IMR-90 (cell line): Measurements from ENCODE around the gene IFT25. TPM values are rescaled to one million over a fixed set of nuclear protein-coding genes. Genes with fewer than 3 reads are reported as not detected.

Source experiments
- ATAC-seq: fragments of 200-7000 bp; cut with Tn5 transposase; 2 replicates; pipeline ENCODE4 v1.9.1; 2020; ENCODE audit warnings: low read depth, mild to moderate bottlenecking, moderate library complexity
- BruUV-seq: library from RNA; stranded (reverse); fragments of 400-500 nt; replicated peaks from 2 replicates; lab custom pipeline; 2021; lab: Mats Ljungman, UMichigan
- CTCF ChIA-PET: fragments of 300-600 bp; formaldehyde crosslinking; extraction: SDS; loops from one replicate; lab custom pipeline; 2021; ENCODE audit warnings: antibody characterized with exemption; lab: Yijun Ruan, JAX
- POLR2A ChIA-PET: fragments of 300-600 bp; sonication (Branson Sonifier 250); formaldehyde crosslinking; loops from one replicate; lab custom pipeline; 2022; ENCODE audit warnings: antibody characterized with exemption; ENCODE audit not compliant: unreplicated experiment; lab: Charles Lee
- DNase-seq: peaks from one replicate; pipeline ENCODE4 v3.0.0; 2013
- H2AFZ ChIP-seq: replicated peaks from 2 replicates; pipeline ENCODE3; 2013; ENCODE audit warnings: low read length, mild to moderate bottlenecking; ENCODE audit not compliant: poor library complexity
- H2AK5ac ChIP-seq: 2 replicates; pipeline ENCODE4 v1.6.1; 2013; ENCODE audit warnings: low read depth, low read length, inconsistent platforms
- H2AK9ac ChIP-seq: replicated peaks from 2 replicates; pipeline ENCODE3; 2013; ENCODE audit warnings: mild to moderate bottlenecking, low read depth, low read length, moderate library complexity; ENCODE audit not compliant: poor library complexity
- H2BK120ac ChIP-seq: 2 replicates; pipeline ENCODE4 v1.6.1; 2013; ENCODE audit warnings: low read depth, low read length, inconsistent platforms
- H2BK15ac ChIP-seq: 3 replicates; pipeline ENCODE4 v1.6.1; 2013; ENCODE audit warnings: low read depth, low read length, inconsistent platforms
- H2BK20ac ChIP-seq: 2 replicates; pipeline ENCODE4 v1.6.1; 2013; ENCODE audit warnings: low read depth, mild to moderate bottlenecking, inconsistent platforms, low read length, moderate library complexity
- H2BK5ac ChIP-seq: 2 replicates; pipeline ENCODE4 v1.6.1; 2013; ENCODE audit warnings: mild to moderate bottlenecking, low read depth, low read length, inconsistent platforms; ENCODE audit not compliant: poor library complexity, severe bottlenecking
- H3K14ac ChIP-seq: replicated peaks from 2 replicates; pipeline ENCODE4 v1.6.1; 2013; ENCODE audit warnings: low read depth, low read length, inconsistent platforms
- H3K18ac ChIP-seq: 2 replicates; pipeline ENCODE4 v1.6.1; 2013; ENCODE audit warnings: low read depth, low read length, control low read depth
- H3K23ac ChIP-seq: 2 replicates; pipeline ENCODE4 v1.6.1; 2013; ENCODE audit warnings: low read depth, low read length, inconsistent platforms
- H3K27ac ChIP-seq: 2 replicates; pipeline ENCODE4 v1.5.1; 2013; ENCODE audit warnings: mild to moderate bottlenecking, control low read depth, low read length; ENCODE audit not compliant: insufficient read depth
- H3K27me3 ChIP-seq: 2 replicates; pipeline ENCODE4 v1.6.1; 2013; ENCODE audit warnings: low read length; ENCODE audit not compliant: control insufficient read depth, insufficient read depth
- H3K36me3 ChIP-seq: 2 replicates; pipeline ENCODE4 v1.6.1; 2013; ENCODE audit warnings: low read length, mixed read lengths; ENCODE audit not compliant: control insufficient read depth, insufficient read depth
- H3K4ac ChIP-seq: 2 replicates; pipeline ENCODE4 v1.6.1; 2013; ENCODE audit warnings: low read depth, low read length, inconsistent platforms
- H3K4me1 ChIP-seq: 2 replicates; pipeline ENCODE4 v1.6.1; 2013; ENCODE audit warnings: low read length, mixed read lengths; ENCODE audit not compliant: control insufficient read depth, insufficient read depth
- H3K4me2 ChIP-seq: 2 replicates; pipeline ENCODE4 v1.6.1; 2013; ENCODE audit warnings: low read depth, mild to moderate bottlenecking, control low read depth, low read length, moderate library complexity
- H3K4me3 ChIP-seq: 2 replicates; pipeline ENCODE4 v1.5.1; 2013; ENCODE audit warnings: low read depth, mild to moderate bottlenecking, control low read depth, low read length, moderate library complexity; ENCODE audit not compliant: insufficient read depth
- H3K56ac ChIP-seq: 2 replicates; pipeline ENCODE4 v1.6.1; 2013; ENCODE audit warnings: low read length, inconsistent platforms; ENCODE audit not compliant: insufficient read depth; ENCODE audit errors: extremely low read depth
- H3K79me1 ChIP-seq, 2 experiments: 2 replicates each; pipeline ENCODE4 v1.6.1; 2013; ENCODE audit warnings: low read length in 2 of 2, inconsistent platforms in 1 of 2, low read depth in 1 of 2
- H3K9ac ChIP-seq: 2 replicates; pipeline ENCODE4 v1.6.1; 2013; ENCODE audit warnings: low read depth, low read length, control low read depth
- H3K9me1 ChIP-seq: 2 replicates; pipeline ENCODE4 v1.6.1; 2013; ENCODE audit warnings: low read length, inconsistent platforms; ENCODE audit not compliant: insufficient read depth
- H3K9me3 ChIP-seq: 2 replicates; pipeline ENCODE4 v1.6.1; 2013; ENCODE audit warnings: low read length; ENCODE audit not compliant: control insufficient read depth, insufficient read depth
- H4K20me1 ChIP-seq: 2 replicates; pipeline ENCODE4 v1.6.1; 2013; ENCODE audit warnings: low read length, inconsistent platforms; ENCODE audit not compliant: insufficient read depth
- H4K5ac ChIP-seq: 2 replicates; pipeline ENCODE4 v1.6.1; 2013; ENCODE audit warnings: mild to moderate bottlenecking, low read depth, low read length, control low read depth
- H4K8ac ChIP-seq, 2 experiments: 2 replicates each; pipeline ENCODE4 v1.6.1; 2013; ENCODE audit warnings: low read depth in 2 of 2, low read length in 2 of 2, control low read depth in 1 of 2, inconsistent platforms in 1 of 2
- H4K91ac ChIP-seq: 2 replicates; pipeline ENCODE4 v1.6.1; 2013; ENCODE audit warnings: low read depth, low read length, inconsistent platforms; ENCODE audit not compliant: insufficient read depth
- CHD1 ChIP-seq: IDR thresholded peaks from 2 replicates; pipeline ENCODE4 v1.6.1; 2012; ENCODE audit warnings: low read depth, low read length, improper control_type of control experiment
- MXI1 ChIP-seq: IDR thresholded peaks from 2 replicates; pipeline ENCODE4 v1.6.1; 2012; ENCODE audit warnings: low read depth, mild to moderate bottlenecking, low read length, moderate library complexity, borderline replicate concordance
- RCOR1 ChIP-seq: IDR thresholded peaks from 2 replicates; pipeline ENCODE4 v1.6.1; 2012; ENCODE audit warnings: mild to moderate bottlenecking, low read length, improper control_type of control experiment; ENCODE audit not compliant: insufficient replicate concordance
- RFX5 ChIP-seq: IDR thresholded peaks from 2 replicates; pipeline ENCODE4 v1.8.0; 2012; ENCODE audit warnings: low read depth, mild to moderate bottlenecking, low read length, moderate library complexity
- SMC3 ChIP-seq: fragments of 150-350 bp; IDR thresholded peaks from 2 replicates; pipeline ENCODE4 v1.6.1; 2016; ENCODE audit warnings: low read depth, mild to moderate bottlenecking, antibody characterized with exemption, low read length, moderate library complexity
- WGBS, 2 experiments: methylation state at CpG; one replicate each; pipeline versions ENCODE4 v1.1.5 to v1.1.7; 2013; ENCODE audit warnings: missing lambda C conversion rate in 2 of 2; ENCODE audit not compliant: insufficient read length in 1 of 2; ENCODE audit errors: extremely low coverage in 2 of 2; 5-methylcytosine and 5-hydroxymethylcytosine counted together
- dilution Hi-C: fragments of 300-500 bp; cut with HindIII; formaldehyde crosslinking; loops from one replicate; pipeline ENCODE4 v1.14.3; 2018; ENCODE audit warnings: low sequenced_read_pairs; ENCODE audit not compliant: unreplicated experiment
- in situ Hi-C: fragments of 300-500 bp; cut with MboI; formaldehyde crosslinking; loops from 3 replicates; pipeline ENCODE4 v1.14.3; 2019; ENCODE audit warnings: low sequenced_read_pairs, inconsistent platforms, mixed read lengths
- intact Hi-C: fragments of 100-400 bp; cut with micrococcal nuclease; formaldehyde crosslinking; loops from 2 replicates; pipeline ENCODE4 v1.10.0; 2022
- polyA plus RNA-seq, 3 experiments: library from polyadenylated mRNA; depleted of rRNA; stranded (reverse); fragments of >200 nt; gene quantifications; 2 replicates each; pipeline ENCODE4 v1.2.3, GENCODE V29; 2012; ENCODE audit warnings: low replicate concordance in 1 of 3
- total RNA-seq: library from RNA; depleted of rRNA; stranded (reverse); fragments of >200 nt; gene quantifications from 2 replicates; pipeline ENCODE4 v1.2.3, GENCODE V29; 2012; rRNA removed
- TF ChIP-seq, protein P1 (sequence below): fragments of 150-350 bp; IDR thresholded peaks from 2 replicates; pipeline ENCODE4 v1.6.1; 2017; ENCODE audit warnings: mild to moderate bottlenecking, antibody characterized with exemption, low read length, low read depth

The IFT25 gene
- total and polyA plus RNA-seq, 2 of the 4 experiments (the other 2 are of a cell fraction) = 9.1 to 38.0 TPM

DNA sequence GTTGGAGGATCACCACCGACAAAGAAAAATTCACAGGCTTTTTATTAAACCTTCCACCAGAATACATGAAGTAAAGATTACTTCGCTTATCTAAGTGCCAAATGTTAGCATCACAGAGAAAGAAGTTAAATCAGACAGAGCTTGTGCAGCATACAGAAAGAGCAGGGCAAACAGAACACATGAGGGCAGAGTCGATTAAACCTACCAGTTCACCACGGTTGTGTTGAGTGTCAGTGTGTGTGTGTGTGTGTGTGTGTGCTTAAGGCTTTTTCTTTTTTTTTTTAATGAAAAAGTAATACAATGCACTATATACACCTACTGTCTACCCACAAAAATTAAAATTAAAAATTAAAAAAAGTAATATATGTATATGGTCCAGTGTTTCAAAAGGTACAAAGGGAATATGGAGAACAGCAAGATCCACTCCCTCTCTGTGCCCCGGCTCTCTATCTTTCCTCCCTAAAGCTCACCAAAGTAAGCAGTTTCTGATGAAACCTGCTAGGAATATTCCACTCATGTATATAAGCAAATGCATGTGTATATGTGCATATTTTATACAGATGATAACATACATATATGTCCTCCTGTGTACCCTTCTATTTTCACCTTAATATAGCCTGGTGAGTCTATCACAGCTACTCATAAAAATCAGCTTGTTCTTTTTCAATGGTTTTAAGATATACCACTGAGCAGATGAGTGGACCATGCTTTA lies 73.6 kb downstream of the IFT25 start:
- Histone ChIP-seq H4K5ac (no peak overlapping the region), H4K8ac (no peak overlapping the region), H3K4me3 (no peak overlapping the region), H3K9me3 (no peaks in the 10 kb centered on the region), H3K4me1 (0 out of 2 replicates have a peak, but pooled peaks cover 2% of the 10 kb centered on the region), H3K79me1 (no peaks in the 10 kb centered on the region), H2AK9ac (no peak overlapping the region), H2BK120ac (no peak overlapping the region), H3K56ac (no peak overlapping the region), H4K91ac (no peak overlapping the region), H2AK5ac (no peak overlapping the region), H3K27ac (no peak overlapping the region), H3K18ac (no peak overlapping the region), H3K14ac (no peak overlapping the region), H3K23ac (no peak overlapping the region), H3K36me3 (peaks cover 13% of the 10 kb centered on the region), H4K20me1 (no peaks in the 10 kb centered on the region), H3K4ac (no peak overlapping the region), H2BK20ac (no peak overlapping the region), H2AFZ (no peak overlapping the region), H2BK5ac (no peak overlapping the region), H3K9ac (no peak overlapping the region), H3K4me2 (no peak overlapping the region), H3K9me1 (no peaks in the 10 kb centered on the region), H3K27me3 (no peaks in the 10 kb centered on the region), H2BK15ac (no peak overlapping the region)
- ATAC-seq (no peak), DNase-seq (no peak)
- ChIA-PET POLR2A (interaction anchor here (0.6 kb wide), 1 partner anchor 16 kb away, joined by 3 read pairs; no protein-coding TSS in a partner anchor), CTCF (interaction anchor here (1.3 kb wide), 1 partner anchor 78 kb away, joined by 3 read pairs; no protein-coding TSS in a partner anchor)
- no TSS peak for BruUV-seq
- dilution Hi-C loops = no loop called here
- intact Hi-C loops = no loop called here
- in situ Hi-C loops = loop anchor here (25.0 kb wide), 4 partner anchors 190 to 915 kb away; partner anchors contain the start of genes CYB5RL, MRPL37, TCEANC2 and TMEM59
- WGBS, 2 experiments = 60% methylated on average over 1 of the region's 5 CpGs; no CpG with 5 or more reads in 1 of the 2 experiments
- TF ChIP-seq CHD1 (no peak), RFX5 (no peak), RCOR1 (no peak), SMC3 (no peak), MXI1 (no peak)
- TF ChIP-seq, protein P1, sequence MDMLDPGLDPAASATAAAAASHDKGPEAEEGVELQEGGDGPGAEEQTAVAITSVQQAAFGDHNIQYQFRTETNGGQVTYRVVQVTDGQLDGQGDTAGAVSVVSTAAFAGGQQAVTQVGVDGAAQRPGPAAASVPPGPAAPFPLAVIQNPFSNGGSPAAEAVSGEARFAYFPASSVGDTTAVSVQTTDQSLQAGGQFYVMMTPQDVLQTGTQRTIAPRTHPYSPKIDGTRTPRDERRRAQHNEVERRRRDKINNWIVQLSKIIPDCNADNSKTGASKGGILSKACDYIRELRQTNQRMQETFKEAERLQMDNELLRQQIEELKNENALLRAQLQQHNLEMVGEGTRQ = no peak

Other genes with a start within 250 kb of the IFT25 start
- gene GLIS1, start 206.5 kb downstream of the IFT25 start, total RNA-seq = 0.18 and 0.28 TPM in 2 replicates
- 2.3 and 3.5 TPM in 2 replicates for gene GLIS1, start 206.5 kb downstream of the IFT25 start, polyA plus RNA-seq (2012; rRNA removed)
- gene NDC1, start 107.4 kb downstream of the IFT25 start, total RNA-seq = 33.9 and 45.3 TPM in 2 replicates
- 9.6 and 11.8 TPM in 2 replicates for gene NDC1, start 107.4 kb downstream of the IFT25 start, polyA plus RNA-seq (2012; rRNA removed)
- gene YIPF1, start 55.9 kb downstream of the IFT25 start, total RNA-seq = 28.9 and 35.3 TPM in 2 replicates
- 22.2 and 23.7 TPM in 2 replicates for gene YIPF1, start 55.9 kb downstream of the IFT25 start, polyA plus RNA-seq (2012; rRNA removed)
- not detected in 2 replicates for gene DIO1, start 51.5 kb downstream of the IFT25 start, total RNA-seq
- not detected in 2 replicates for gene DIO1, start 51.5 kb downstream of the IFT25 start, polyA plus RNA-seq (2012; rRNA removed)
- 33.3 and 47.5 TPM in 2 replicates for gene LRRC42, start 651 bp upstream of the IFT25 start, total RNA-seq
- gene LRRC42, start 651 bp upstream of the IFT25 start, polyA plus RNA-seq (2012; rRNA removed) = 38.6 and 39.9 TPM in 2 replicates
- not detected in 2 replicates for gene LDLRAD1, start 72.5 kb upstream of the IFT25 start, total RNA-seq
- gene LDLRAD1, start 72.5 kb upstream of the IFT25 start, polyA plus RNA-seq (2012; rRNA removed) = not detected in 2 replicates
- gene TMEM59, start 107.5 kb upstream of the IFT25 start, total RNA-seq = 199 and 241 TPM in 2 replicates
- gene TMEM59, start 107.5 kb upstream of the IFT25 start, polyA plus RNA-seq (2012; rRNA removed) = 226 and 239 TPM in 2 replicates
- 3.1 and 3.2 TPM in 2 replicates for gene TCEANC2, start 107.9 kb upstream of the IFT25 start, total RNA-seq
- 2.4 TPM in 2 replicates for gene TCEANC2, start 107.9 kb upstream of the IFT25 start, polyA plus RNA-seq (2012; rRNA removed)
- gene CDCP2, start 207.3 kb upstream of the IFT25 start, total RNA-seq = not detected in 2 replicates
- not detected in 2 replicates for gene CDCP2, start 207.3 kb upstream of the IFT25 start, polyA plus RNA-seq (2012; rRNA removed)